ENCODE measurements around the gene ZNF578.
"Not testable (repeated sequence)": the region's sequence is repeated elsewhere in the genome, so short reads cannot be mapped to it uniquely, and the experiment has no call there.

The ZNF578 gene

DNA sequence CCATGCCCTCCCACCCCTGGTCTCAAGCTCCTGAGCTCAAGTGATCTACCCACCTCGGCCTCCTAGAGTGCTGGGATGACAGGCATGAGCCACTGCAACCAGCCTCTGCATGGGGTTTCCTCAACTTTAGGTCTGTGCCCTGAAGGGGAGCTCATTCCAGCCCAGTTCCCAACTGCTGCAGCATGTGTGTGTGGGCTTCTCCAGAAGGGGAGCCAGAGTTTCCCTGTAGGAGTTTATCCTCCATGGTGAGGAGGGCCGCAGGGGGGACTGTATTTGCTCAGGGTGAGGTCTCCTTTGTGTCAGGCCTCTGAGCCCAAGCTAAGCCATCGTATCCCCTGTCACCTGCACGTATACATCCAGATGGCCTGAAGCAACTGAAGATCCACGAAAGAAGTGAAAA lies 62.8 kb downstream of the ZNF578 start:
- no peak for DNase-seq (ENCODE audit: low spot score)

- DNase-seq (ENCODE audit: low spot score), result no peak
Measured at GRCh38 chr19:52518646-52519045, 65.3 kb downstream of the ZNF578 start.

DNA sequence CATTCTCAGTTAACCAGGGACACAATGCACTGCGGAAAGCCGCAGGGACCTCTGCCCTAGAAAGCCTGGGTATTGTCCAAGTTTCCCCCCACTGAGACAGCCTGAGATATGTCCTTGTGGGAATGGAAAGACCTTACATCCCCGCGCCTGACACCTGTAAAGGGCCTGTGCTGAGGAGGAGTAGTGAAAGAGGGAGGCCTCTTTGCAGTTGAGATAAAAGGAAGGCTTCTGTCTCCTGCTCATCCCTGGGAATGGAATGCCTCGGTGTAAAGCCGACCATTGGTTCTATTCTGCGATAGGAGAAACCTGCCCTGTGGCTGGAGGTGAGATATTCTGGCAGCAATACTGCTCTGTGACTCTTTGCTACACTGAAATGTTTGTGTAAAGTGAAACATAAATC lies 65.8 kb downstream of the ZNF578 start:
- DNase-seq (ENCODE audit: low spot score), result not testable (repeated sequence)

DNA sequence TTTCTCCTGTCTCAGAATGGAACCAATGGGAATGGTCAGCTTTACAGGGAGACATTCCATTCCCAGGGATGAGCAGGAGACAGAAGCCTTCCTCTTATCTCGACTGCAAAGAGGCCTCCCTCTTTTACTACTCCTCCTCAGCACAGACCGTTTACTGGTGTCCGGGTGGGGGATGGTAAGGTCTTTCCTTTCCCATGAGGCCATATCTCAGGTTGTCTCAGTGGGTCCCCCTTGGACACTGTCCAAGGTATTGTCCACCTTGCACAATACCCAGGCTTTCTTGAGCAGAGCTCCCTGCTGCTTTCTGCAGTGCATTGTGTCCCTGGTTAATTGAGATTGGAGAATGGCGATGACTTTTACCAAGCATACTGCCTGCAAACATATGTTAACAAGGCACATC lies 66.7 kb downstream of the ZNF578 start:
- no peak for DNase-seq (ENCODE audit: low spot score)

DNA sequence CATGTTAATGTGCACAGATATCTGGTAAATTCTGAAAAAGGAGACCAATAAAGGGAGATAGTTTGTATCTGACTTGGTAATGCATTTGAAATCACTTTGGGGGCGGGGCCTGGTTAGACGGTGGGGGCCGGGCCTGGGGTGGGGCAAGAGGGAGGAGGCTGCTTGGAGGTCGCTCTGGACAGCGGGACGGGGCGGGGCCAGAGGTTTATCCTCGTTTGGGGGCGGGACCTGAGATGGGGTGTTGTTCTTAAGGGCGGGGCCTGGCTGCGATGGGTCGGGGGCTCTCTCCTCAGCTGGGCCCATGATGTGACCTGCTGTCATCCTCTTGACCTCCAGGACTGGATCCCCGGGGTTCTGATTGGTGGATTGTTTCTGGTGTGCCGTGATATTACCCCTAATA lies 69.2 kb downstream of the ZNF578 start:
- DNase-seq (ENCODE audit: low spot score), result no peak

DNA sequence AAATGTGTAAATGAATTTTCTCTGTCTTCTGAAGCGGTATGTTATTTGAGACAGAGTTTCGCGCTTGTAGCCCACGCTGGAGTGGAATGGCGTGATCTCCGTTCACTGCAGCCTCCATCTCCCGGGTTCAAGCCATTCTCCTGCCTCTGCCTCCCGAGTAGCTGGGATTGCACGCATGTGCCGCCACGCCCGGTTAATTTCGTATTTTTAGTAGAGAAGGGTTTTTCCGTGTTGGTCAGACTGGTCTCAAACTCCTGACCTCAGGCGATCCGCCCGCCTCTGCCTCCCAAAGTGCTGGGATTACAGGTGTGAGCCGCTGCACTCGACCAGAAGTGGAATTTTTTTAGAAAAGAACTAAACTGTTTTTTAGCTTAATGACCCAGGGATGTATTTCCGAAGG lies 70.7 kb downstream of the ZNF578 start:
- no peak for DNase-seq (ENCODE audit: low spot score)

DNA sequence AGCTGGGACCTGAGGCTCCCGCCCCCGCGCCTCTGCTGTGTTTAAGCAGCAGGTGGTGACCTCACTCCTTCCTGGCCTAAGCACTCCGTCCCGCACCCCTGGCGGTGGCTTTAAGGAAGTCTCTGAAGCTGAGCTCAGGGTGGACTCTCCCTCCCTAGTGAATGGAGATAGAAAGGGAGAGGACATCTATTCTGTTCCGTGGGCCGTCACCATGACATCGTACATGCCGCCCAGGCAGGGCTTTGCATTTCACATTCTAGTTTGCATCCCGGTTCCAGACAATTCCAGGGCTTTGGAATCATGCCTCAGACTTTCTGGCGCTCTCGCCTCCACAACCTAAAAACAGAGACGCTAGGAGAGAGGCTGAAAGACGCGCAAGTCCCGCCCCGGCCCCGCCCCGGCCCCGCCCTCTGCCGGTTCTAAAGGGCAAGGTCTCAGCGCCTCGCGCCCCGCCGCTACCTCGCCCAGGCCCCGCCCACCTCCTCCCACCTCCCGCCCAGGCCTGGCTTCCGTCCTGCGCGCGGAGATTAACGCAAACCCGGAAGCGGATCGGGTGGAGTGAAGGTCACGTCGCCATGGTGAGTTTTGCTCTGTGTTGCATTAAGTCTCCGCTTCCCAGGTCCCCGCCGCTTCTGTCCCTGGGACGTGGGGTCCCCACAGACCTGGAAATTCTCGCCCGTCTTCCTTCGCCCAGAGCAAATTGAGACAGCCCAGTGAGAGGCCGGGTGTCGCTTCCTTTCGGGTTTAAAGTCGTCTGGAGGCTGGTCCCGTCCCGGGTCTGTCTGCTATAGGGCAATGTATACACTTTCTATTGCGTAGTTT lies 74.0 kb downstream of the ZNF578 start, which contains the start of gene ZNF808:
TSS of gene ZNF808 (plus strand) at position 535 of the 822 bp plus-strand sequence. CDS start 15,617 bp downstream, outside the sequence.
- peak; percentile 91 for DNase-seq (ENCODE audit: low spot score)

DNA sequence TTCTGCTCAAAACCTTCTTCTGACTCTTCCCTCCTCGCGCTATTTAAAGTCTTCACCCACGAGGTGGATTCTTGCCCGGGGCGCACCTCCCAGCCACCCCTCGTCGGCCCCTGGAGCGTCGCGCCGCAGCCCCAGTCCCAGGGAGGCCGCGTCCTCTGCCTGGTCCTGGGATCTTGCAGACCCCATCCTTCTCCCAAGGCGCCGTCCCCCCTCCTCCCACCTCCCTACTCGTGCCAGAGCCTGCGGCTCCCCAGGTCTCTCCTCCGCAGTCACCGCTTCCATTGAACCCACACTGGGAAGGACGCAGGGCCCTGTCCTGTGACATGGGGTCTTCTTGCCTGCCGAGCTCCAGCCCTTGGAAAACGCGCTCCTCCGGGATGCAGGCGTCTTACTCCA lies 74.6 kb downstream of the ZNF578 start:
- DNase-seq (ENCODE audit: low spot score), result peak; percentile 24

DNA sequence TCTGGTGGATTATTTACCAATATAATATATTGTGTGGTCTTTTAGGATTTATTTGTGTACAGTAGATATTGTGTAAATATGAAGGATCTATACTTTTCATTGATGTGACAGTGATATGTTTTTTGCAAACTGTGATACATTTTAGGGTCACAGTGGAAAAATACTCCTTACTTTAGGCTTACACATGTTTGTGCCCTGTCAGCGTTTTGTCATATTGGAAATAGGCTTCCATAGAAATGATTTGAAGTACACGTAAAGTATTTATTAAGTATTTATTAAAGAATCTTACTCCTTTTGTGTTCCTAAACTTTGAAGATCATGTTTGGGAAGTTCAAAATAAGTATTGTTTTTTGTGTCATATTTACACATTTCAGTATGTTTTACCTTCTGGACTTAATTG lies 79.1 kb downstream of the ZNF578 start:
- no peak for DNase-seq (ENCODE audit: low spot score)

DNA sequence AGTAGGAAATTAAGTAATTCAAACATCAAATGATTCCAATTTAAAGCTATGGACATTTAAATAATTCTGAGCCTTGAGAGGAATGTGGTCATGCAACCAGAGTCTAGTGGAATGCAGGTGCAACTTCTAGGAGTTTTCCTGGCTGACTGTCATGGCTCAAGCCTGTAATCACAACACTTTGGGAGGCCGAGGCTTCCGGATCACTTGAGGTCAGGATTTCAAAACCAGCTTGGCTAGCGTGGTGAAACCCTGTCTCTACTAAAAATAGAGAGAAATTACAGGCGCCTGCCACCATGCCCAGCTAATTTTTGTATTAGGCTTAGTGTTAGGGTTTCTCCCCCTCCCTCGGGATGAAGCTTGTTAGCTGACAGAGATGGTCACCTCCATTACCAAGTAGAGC lies 80.5 kb downstream of the ZNF578 start:
- no peak for DNase-seq (ENCODE audit: low spot score)

- not testable (repeated sequence) for DNase-seq (ENCODE audit: low spot score)
Measured at GRCh38 chr19:52535385-52535770, 82.0 kb downstream of the ZNF578 start.

GRCh38 chr19:52535771-52536447 lies 82.6 kb downstream of the ZNF578 start:
- DNase-seq (ENCODE audit: low spot score), result peak; percentile 82

DNA sequence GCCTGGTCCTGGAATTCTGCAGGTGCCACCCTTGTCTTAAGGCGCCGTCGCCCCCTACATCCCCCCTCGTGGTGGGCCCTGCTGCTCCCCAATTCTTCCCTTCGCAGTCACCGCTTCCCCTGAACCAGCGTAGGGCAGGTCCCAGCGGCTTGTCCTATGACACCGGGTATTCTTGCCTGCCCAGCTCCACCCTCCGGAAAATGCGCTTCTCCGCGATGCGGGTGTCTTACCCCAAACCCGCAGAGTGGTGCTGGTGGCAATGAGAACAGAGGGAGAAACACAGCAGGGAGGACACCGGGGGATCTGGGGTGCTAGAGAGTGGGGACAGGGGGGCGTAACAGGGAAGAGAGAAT lies 83.1 kb downstream of the ZNF578 start:
- DNase-seq (ENCODE audit: low spot score), result peak; percentile 8

- not testable (repeated sequence) for DNase-seq (ENCODE audit: low spot score)
Measured at GRCh38 chr19:52538815-52539214, 85.5 kb downstream of the ZNF578 start.

GRCh38 chr19:52541176-52541575 lies 87.8 kb downstream of the ZNF578 start:
- not testable (repeated sequence) for DNase-seq (ENCODE audit: low spot score)

GRCh38 chr19:52541608-52542007 lies 88.3 kb downstream of the ZNF578 start:
- DNase-seq (ENCODE audit: low spot score), result no peak

GRCh38 chr19:52542541-52542940 lies 89.2 kb downstream of the ZNF578 start:
- not testable (repeated sequence) for DNase-seq (ENCODE audit: low spot score)

DNA sequence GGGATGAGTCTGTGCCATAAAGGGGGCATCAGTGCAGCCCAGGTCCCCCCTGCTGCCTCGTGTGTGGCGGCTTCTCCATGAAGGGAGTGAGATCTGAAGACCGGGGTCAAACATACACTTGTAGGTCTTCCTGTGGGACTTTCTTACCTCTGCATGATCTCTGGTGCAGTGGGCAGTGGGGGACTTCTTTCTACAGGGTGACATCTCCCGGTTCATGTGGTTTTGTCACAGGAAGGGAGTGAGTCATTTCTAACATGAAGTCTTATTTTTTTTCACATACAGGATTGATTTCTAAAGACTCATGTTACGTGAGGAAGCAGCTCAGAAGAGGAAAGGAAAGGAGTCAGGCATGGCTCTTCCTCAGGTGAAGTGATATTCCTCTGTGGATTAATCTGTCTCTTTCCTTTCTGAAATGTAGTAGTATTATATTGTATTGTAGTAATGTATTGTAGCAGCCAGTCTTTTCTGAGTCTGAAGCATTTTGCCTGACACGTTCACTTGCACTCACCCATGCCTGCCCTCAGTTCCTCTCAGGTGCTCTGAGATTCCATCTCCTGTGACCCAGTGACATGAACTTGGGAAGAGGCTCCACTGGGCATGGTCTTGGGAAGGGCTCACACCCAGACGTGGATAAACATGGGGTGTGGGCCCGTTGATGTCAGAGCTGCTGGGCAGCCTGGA lies 89.8 kb downstream of the ZNF578 start:
- no peak for DNase-seq (ENCODE audit: low spot score)

DNA sequence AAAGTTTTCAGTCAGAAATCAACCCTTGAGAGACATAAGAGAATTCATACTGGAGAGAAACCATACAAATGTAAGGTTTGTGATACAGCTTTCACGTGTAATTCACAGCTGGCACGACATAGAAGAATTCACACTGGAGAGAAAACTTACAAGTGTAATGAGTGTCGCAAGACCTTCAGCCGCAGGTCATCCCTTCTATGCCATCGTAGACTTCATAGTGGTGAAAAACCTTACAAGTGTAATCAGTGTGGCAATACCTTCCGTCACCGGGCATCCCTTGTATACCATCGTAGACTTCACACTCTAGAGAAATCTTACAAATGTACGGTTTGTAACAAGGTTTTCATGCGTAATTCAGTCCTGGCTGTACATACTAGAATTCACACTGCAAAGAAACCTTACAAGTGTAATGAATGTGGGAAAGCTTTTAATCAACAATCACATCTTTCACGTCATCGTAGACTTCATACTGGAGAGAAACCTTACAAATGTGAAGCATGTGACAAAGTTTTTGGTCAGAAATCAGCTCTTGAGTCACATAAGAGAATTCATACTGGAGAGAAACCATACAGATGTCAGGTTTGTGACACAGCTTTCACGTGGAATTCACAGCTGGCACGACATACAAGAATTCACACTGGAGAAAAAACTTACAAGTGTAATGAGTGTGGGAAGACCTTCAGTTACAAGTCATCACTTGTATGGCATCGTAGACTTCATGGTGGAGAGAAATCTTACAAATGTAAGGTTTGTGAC lies 101.0 kb downstream of the ZNF578 start:
- DNase-seq (ENCODE audit: low spot score), result no peak

DNA sequence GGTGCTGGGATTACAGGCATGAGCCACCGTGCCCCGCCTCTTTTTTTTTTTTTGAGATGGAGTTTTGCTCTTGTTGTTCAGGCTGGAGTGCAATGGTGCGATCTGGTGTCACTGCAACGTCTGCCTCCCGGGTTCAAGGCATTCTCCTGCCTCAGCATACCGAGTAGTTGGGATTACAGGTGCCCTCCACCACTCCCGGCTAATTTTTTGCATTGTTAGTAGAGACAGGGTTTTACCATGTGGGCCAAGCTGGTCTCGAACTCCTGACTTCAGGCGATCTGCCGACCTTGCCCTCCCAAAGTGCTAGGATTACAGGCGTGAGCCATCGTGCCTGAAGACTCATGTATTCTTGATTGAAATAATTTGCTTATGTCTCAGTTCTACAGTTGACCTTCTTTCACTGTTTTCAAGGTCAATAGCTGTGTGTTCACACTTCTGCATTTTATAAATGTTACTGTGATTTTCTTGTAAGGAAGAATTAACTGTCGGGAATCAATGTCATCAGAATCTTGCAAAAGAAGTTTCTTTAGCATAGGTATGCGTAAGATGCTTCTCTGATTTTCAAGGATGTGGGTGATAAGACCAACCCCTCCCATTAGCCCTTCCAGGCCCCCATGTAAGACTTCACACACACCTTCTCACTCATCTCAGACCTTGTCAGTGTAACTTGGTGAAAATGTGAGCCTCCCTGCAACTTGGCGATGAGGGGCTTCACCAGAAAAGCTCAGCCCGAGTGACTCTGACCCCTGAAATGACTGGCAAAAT lies 104.1 kb downstream of the ZNF578 start:
- no peak for DNase-seq (ENCODE audit: low spot score)

- not testable (repeated sequence) for DNase-seq (ENCODE audit: low spot score)
Measured at GRCh38 chr19:52558732-52559445, 105.5 kb downstream of the ZNF578 start.
